Tibial nerve (tissue), 4 donors: ENCODE results near the gene COL4A2. TPM values are rescaled to one million over a fixed set of nuclear protein-coding genes. Genes with fewer than 3 reads are reported as not detected.
A peak's percentile ranks its signal among the peaks of the same experiment; 100 is the strongest.

Source experiments
- DNase-seq, 2 donors: peaks; one replicate each; pipeline ENCODE4 v3.0.0-alpha.2; 2019; ENCODE audit warnings: low spot score in 2 of 2
- H3K27ac ChIP-seq, 4 donors: fragments of 200-600 bp; sonication (generic) in 3 of 4; one replicate each; pipeline ENCODE4 v1.5.1; 2017 to 2019; ENCODE audit warnings: mild to moderate bottlenecking in 1 of 4
- H3K27me3 ChIP-seq, 2 donors: fragments of 200-600 bp; sonication (generic) in 1 of 2; one replicate each; pipeline versions ENCODE4 v1.5.1 to v1.6.0; 2017 to 2019
- H3K36me3 ChIP-seq, 3 donors: fragments of 200-600 bp; sonication (generic); one replicate each; pipeline ENCODE4 v1.5.1; 2018 to 2019
- H3K4me1 ChIP-seq, 4 donors: fragments of 200-600 bp; sonication (generic) in 3 of 4; one replicate each; pipeline ENCODE4 v1.5.1; 2017 to 2019
- H3K4me3 ChIP-seq, 4 donors: fragments of 200-600 bp; sonication (generic) in 3 of 4; one replicate each; pipeline ENCODE4 v1.5.1; 2017 to 2019; ENCODE audit warnings: mild to moderate bottlenecking in 1 of 4, moderate library complexity in 1 of 4
- H3K9me3 ChIP-seq, 4 donors: fragments of 200-600 bp; sonication (generic) in 3 of 4; one replicate each; pipeline ENCODE4 v1.5.1; 2017 to 2019
- EP300 ChIP-seq, 2 donors: sonication (generic); formaldehyde crosslinking; IDR thresholded peaks; one replicate each; pipeline ENCODE4 v1.6.1; 2017; ENCODE audit warnings: antibody characterized with exemption in 2 of 2, mild to moderate bottlenecking in 1 of 2
- POLR2A ChIP-seq, 2 donors: fragments of 450-650 bp; IDR thresholded peaks; one replicate each; pipeline ENCODE4 v1.6.1; 2017; ENCODE audit warnings: antibody characterized with exemption in 2 of 2, mild to moderate bottlenecking in 2 of 2, moderate library complexity in 2 of 2
- WGBS, 2 donors: methylation state at CpG; one replicate each; pipeline ENCODE4 v1.1.5; 2018; 5-methylcytosine and 5-hydroxymethylcytosine counted together
- total RNA-seq, 4 donors: library from RNA; depleted of rRNA; stranded (reverse); fragments of >200 nt; gene quantifications; one replicate each; pipeline ENCODE4 v1.1.0, GENCODE V29; 2016
- TF ChIP-seq, protein P1 (sequence below), 5 experiments: fragments of 200-600 bp in 3 of 5; fragments of 450-650 bp in 2 of 5; sonication (generic) in 3 of 5; IDR thresholded peaks; one replicate each; pipeline ENCODE4 v1.5.1; 2016 to 2019; ENCODE audit warnings: antibody characterized with exemption in 5 of 5, mild to moderate bottlenecking in 3 of 5, moderate library complexity in 2 of 5

COL4A2 gene
- total RNA-seq, 4 donors from 2014 or later = 576 to 821 (median 658) TPM

GRCh38 chr13:110435331-110435730 is 128.2 kb downstream of the COL4A2 start:
- Histone ChIP-seq H3K27ac (no peak overlapping the region), H3K9me3 (no peaks in the 10 kb centered on the region), H3K36me3 (peaks cover 0 to 83% (median 3%) of the 10 kb centered on the region in 3 donors), H3K4me1 (peaks cover 0 to 24% (median 8%) of the 10 kb centered on the region in 4 donors), H3K27me3 (no peaks in the 10 kb centered on the region), H3K4me3 (no peak overlapping the region)
- TF ChIP-seq EP300 (IDR thresholded peaks at IDR 0.05) = no peak
- TF ChIP-seq POLR2A (IDR thresholded peaks at IDR 0.05) = no peak
- TF ChIP-seq, protein P1, sequence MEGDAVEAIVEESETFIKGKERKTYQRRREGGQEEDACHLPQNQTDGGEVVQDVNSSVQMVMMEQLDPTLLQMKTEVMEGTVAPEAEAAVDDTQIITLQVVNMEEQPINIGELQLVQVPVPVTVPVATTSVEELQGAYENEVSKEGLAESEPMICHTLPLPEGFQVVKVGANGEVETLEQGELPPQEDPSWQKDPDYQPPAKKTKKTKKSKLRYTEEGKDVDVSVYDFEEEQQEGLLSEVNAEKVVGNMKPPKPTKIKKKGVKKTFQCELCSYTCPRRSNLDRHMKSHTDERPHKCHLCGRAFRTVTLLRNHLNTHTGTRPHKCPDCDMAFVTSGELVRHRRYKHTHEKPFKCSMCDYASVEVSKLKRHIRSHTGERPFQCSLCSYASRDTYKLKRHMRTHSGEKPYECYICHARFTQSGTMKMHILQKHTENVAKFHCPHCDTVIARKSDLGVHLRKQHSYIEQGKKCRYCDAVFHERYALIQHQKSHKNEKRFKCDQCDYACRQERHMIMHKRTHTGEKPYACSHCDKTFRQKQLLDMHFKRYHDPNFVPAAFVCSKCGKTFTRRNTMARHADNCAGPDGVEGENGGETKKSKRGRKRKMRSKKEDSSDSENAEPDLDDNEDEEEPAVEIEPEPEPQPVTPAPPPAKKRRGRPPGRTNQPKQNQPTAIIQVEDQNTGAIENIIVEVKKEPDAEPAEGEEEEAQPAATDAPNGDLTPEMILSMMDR (IDR thresholded peaks at IDR 0.05) = no peak
- DNase-seq = no peak
- 83 to 88% methylated on average over 5 of the region's 5 CpGs for WGBS, 2 donors

- no peak for DNase-seq
- Histone ChIP-seq H3K4me3 (no peak overlapping the region), H3K36me3 (peaks cover 0 to 83% (median 3%) of the 10 kb centered on the region in 3 donors), H3K27ac (peak overlapping the region in 1 of 4 donors; percentile 46), H3K27me3 (no peaks in the 10 kb centered on the region), H3K9me3 (no peaks in the 10 kb centered on the region), H3K4me1 (peaks cover 0 to 24% (median 8%) of the 10 kb centered on the region in 4 donors)
- 69 to 70% methylated on average over 9 of the region's 9 CpGs for WGBS, 2 donors
- TF ChIP-seq EP300 (IDR thresholded peaks at IDR 0.05) = no peak
- TF ChIP-seq, protein P1 (IDR thresholded peaks at IDR 0.05) = no peak
Observed at GRCh38 chr13:110436276-110436675, 129.2 kb downstream of the COL4A2 start.

DNA sequence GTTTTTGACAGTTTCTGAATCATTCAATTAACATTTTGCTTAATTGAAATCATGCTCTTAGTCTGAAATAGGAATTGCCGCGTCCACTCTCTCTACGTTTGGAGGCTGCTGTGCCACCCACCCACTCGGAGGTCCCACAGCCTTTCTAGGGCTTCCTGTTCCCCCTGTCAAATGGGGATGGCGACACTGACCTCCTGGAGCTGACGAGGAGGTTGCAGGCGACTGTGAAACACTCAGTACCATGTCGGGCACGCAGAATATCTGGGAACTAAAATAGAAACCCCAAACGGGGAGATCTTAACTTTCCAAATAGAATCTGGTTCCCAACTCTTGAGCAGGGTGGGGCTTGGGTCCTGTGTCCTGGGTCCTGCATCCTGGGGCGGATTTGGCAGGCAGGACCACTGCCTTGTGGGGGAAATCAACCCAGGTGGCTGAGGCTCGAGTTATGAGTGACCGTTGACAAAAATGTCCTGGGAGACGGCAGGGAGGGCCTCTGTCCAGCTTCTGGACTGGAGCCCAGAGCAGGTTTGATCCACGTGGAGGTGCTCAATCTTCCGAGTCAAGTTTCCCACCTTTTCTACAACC is 129.8 kb downstream of the COL4A2 start:
- peak overlapping the region in 1 of 4 donors; percentile 11 for H3K27ac ChIP-seq
- no peaks in the 10 kb centered on the region for H3K27me3 ChIP-seq
- H3K9me3 ChIP-seq = no peaks in the 10 kb centered on the region
- DNase-seq = no peak
- H3K4me1 ChIP-seq = peaks cover 0 to 21% (median 8%) of the 10 kb centered on the region in 4 donors
- WGBS, 2 donors = 77 to 81% methylated on average over 16 of the region's 16 CpGs
- no peak overlapping the region for H3K4me3 ChIP-seq
- TF ChIP-seq, protein P1 (IDR thresholded peaks at IDR 0.05) = no peak
- no peak for TF ChIP-seq POLR2A (IDR thresholded peaks at IDR 0.05)
- no peak for TF ChIP-seq EP300 (IDR thresholded peaks at IDR 0.05)
- H3K36me3 ChIP-seq = peaks cover 0 to 81% (median 3%) of the 10 kb centered on the region in 3 donors

GRCh38 chr13:110438211-110438610 is 131.1 kb downstream of the COL4A2 start:
- 85 to 86% methylated on average over 19 of the region's 19 CpGs for WGBS, 2 donors
- no peak overlapping the region for H3K4me3 ChIP-seq
- H3K27ac ChIP-seq = peak overlapping the region in 1 of 4 donors; percentile 13
- peaks cover 0 to 76% (median 3%) of the 10 kb centered on the region in 3 donors for H3K36me3 ChIP-seq
- peaks cover 0 to 20% (median 7%) of the 10 kb centered on the region in 4 donors for H3K4me1 ChIP-seq
- H3K27me3 ChIP-seq = no peaks in the 10 kb centered on the region
- no peaks in the 10 kb centered on the region for H3K9me3 ChIP-seq
- no peak for TF ChIP-seq EP300 (IDR thresholded peaks at IDR 0.05)
- TF ChIP-seq, protein P1 (IDR thresholded peaks at IDR 0.05) = no peak
- TF ChIP-seq POLR2A (IDR thresholded peaks at IDR 0.05) = no peak
- no peak for DNase-seq

GRCh38 chr13:110438776-110439175 is 131.7 kb downstream of the COL4A2 start:
- no peak for TF ChIP-seq POLR2A (IDR thresholded peaks at IDR 0.05)
- TF ChIP-seq, protein P1 (IDR thresholded peaks at IDR 0.05) = no peak
- no peak for TF ChIP-seq EP300 (IDR thresholded peaks at IDR 0.05)
- Histone ChIP-seq H3K9me3 (no peaks in the 10 kb centered on the region), H3K27me3 (no peaks in the 10 kb centered on the region), H3K27ac (no peak overlapping the region), H3K36me3 (peaks cover 0 to 76% (median 3%) of the 10 kb centered on the region in 3 donors), H3K4me1 (peaks cover 0 to 23% (median 5%) of the 10 kb centered on the region in 4 donors), H3K4me3 (no peak overlapping the region)
- no peak for DNase-seq
- 90 to 93% methylated on average over 16 of the region's 16 CpGs for whole genome bisulfite sequencing, 2 donors
